MCF 10A (cell line): ENCODE data around the gene CGRRF1. TPM values are rescaled to one million over a fixed set of nuclear protein-coding genes. Genes with fewer than 3 reads are reported as not detected.

ENCODE experiments used
- BruUV-seq: library from RNA; stranded (reverse); fragments of 400-500 nt; replicated peaks from 2 replicates; lab custom pipeline; 2021; lab: Mats Ljungman, UMichigan
- CTCF ChIA-PET: fragments of 300-600 bp; sonication (Branson Sonifier 250); formaldehyde crosslinking; extraction: SDS; loops from one replicate; lab custom pipeline; 2021; ENCODE audit warnings: antibody characterized with exemption, inconsistent platforms; lab: Yijun Ruan, JAX
- POLR2A ChIA-PET: fragments of 300-600, 350-650 bp; sonication (Branson Sonifier 250); formaldehyde crosslinking; extraction: SDS; loops from one replicate; lab custom pipeline; 2020; ENCODE audit warnings: antibody characterized with exemption, inconsistent platforms; lab: Yijun Ruan, JAX
- DNase-seq: peaks from one replicate; pipeline ENCODE4 v3.0.0-alpha.2; 2018; ENCODE audit not compliant: unreplicated experiment
- H3K27ac Mint-ChIP-seq: one replicate; pipeline ENCODE4 v1.8.0; 2022; ENCODE audit warnings: mild to moderate bottlenecking, low read depth, mixed read lengths; ENCODE audit not compliant: unreplicated experiment
- H3K27me3 Mint-ChIP-seq: one replicate; pipeline ENCODE4 v1.8.0; 2022; ENCODE audit warnings: mixed read lengths; ENCODE audit not compliant: insufficient read depth, unreplicated experiment
- H3K36me3 Mint-ChIP-seq: one replicate; pipeline ENCODE4 v1.8.0; 2022; ENCODE audit warnings: mild to moderate bottlenecking, moderate library complexity, mixed read lengths; ENCODE audit not compliant: insufficient read depth, unreplicated experiment
- H3K4me1 Mint-ChIP-seq: one replicate; pipeline ENCODE4 v1.8.0; 2022; ENCODE audit warnings: mixed read lengths; ENCODE audit not compliant: insufficient read depth, unreplicated experiment
- H3K4me3 Mint-ChIP-seq: one replicate; pipeline ENCODE4 v1.8.0; 2022; ENCODE audit warnings: mild to moderate bottlenecking, moderate library complexity, mixed read lengths; ENCODE audit not compliant: unreplicated experiment
- H3K9me3 Mint-ChIP-seq: one replicate; pipeline ENCODE4 v1.8.0; 2022; ENCODE audit warnings: mixed read lengths; ENCODE audit not compliant: unreplicated experiment
- intact Hi-C: fragments of 100-400 bp; cut with micrococcal nuclease; formaldehyde crosslinking; loops from 2 replicates; pipeline ENCODE4 v1.14.1; 2022
- total RNA-seq: library from RNA; stranded (reverse); gene quantifications from 2 replicates; pipeline ENCODE4 v1.2.3, GENCODE V29; 2022
- TF ChIP-seq, protein P1 (sequence below): fragments of 200-600 bp; IDR thresholded peaks from one replicate; pipeline ENCODE4 v1.8.0; 2022; ENCODE audit warnings: antibody characterized with exemption, mild to moderate bottlenecking; ENCODE audit not compliant: unreplicated experiment

CGRRF1 gene
- total RNA-seq, 1 experiment from 2014 or later: 17.5 TPM

DNA sequence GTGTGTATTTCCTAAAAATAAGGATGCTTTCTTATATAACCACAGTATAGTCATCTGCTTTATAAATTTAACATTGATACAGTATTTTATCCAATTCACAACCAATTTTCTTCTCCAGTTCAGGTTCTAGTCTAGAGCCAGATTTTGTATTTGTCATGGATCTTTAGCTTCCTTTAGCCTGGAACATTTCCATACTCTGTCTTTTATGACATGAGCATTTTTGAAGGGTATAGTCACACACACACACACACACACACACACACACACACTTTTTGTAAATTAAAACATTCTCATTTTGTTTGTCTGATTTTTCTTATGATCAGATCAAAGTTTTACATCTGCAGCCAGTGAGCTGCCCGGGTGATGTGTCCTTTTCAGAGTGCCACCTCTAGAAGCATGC is 25.4 kb downstream of the CGRRF1 start:
- POLR2A ChIA-PET: interaction anchor here (0.6 kb wide), 1 partner anchor 1791 kb away, joined by 3 read pairs; no protein-coding TSS in a partner anchor
- intact Hi-C loops: no loop called here
- no TSS peak for BruUV-seq
- CTCF ChIA-PET: interaction anchor here (0.5 to 0.6 kb wide), 3 partner anchors 34 to 1986 kb away, joined by 3 to 4 read pairs (median 3); no protein-coding TSS in a partner anchor
- Mint-ChIP-seq H3K9me3 (no peaks in the 10 kb centered on the region), H3K36me3 (peaks cover 22% of the 10 kb centered on the region), H3K4me1 (no peaks in the 10 kb centered on the region), H3K4me3 (no peak overlapping the region), H3K27me3 (no peaks in the 10 kb centered on the region), H3K27ac (no peak overlapping the region)
- TF ChIP-seq, protein P1, sequence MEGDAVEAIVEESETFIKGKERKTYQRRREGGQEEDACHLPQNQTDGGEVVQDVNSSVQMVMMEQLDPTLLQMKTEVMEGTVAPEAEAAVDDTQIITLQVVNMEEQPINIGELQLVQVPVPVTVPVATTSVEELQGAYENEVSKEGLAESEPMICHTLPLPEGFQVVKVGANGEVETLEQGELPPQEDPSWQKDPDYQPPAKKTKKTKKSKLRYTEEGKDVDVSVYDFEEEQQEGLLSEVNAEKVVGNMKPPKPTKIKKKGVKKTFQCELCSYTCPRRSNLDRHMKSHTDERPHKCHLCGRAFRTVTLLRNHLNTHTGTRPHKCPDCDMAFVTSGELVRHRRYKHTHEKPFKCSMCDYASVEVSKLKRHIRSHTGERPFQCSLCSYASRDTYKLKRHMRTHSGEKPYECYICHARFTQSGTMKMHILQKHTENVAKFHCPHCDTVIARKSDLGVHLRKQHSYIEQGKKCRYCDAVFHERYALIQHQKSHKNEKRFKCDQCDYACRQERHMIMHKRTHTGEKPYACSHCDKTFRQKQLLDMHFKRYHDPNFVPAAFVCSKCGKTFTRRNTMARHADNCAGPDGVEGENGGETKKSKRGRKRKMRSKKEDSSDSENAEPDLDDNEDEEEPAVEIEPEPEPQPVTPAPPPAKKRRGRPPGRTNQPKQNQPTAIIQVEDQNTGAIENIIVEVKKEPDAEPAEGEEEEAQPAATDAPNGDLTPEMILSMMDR: no peak
- DNase-seq: no peak

GRCh38 chr14:54535646-54536045 is 25.9 kb downstream of the CGRRF1 start:
- POLR2A ChIA-PET: no interaction called here
- CTCF ChIA-PET: interaction anchor here (0.6 kb wide), 1 partner anchor 34 kb away, joined by 4 read pairs; no protein-coding TSS in a partner anchor

GRCh38 chr14:54537651-54538050 is 27.9 kb downstream of the CGRRF1 start:
- no peaks in the 10 kb centered on the region for H3K27me3 Mint-ChIP-seq
- BruUV-seq: no TSS peak
- H3K36me3 Mint-ChIP-seq: peaks cover 22% of the 10 kb centered on the region
- POLR2A ChIA-PET: interaction anchor here (1.3 kb wide), 1 partner anchor 49 kb away, joined by 3 read pairs; the partner anchor contains the start of gene GMFB
- H3K4me3 Mint-ChIP-seq: no peak overlapping the region
- DNase-seq: no peak
- CTCF ChIA-PET: no interaction called here
- no peak overlapping the region for H3K27ac Mint-ChIP-seq
- H3K4me1 Mint-ChIP-seq: no peaks in the 10 kb centered on the region
- intact Hi-C loops: no loop called here
- TF ChIP-seq, protein P1: no peak
- H3K9me3 Mint-ChIP-seq: no peaks in the 10 kb centered on the region

More at GRCh38 chr14:54535646-54536045, 25.9 kb downstream of the CGRRF1 start:
- intact Hi-C loops: no loop called here
- Mint-ChIP-seq H3K9me3 (no peaks in the 10 kb centered on the region), H3K27ac (no peak overlapping the region), H3K4me3 (no peak overlapping the region), H3K27me3 (no peaks in the 10 kb centered on the region), H3K4me1 (no peaks in the 10 kb centered on the region), H3K36me3 (peaks cover 22% of the 10 kb centered on the region)
- TF ChIP-seq, protein P1: no peak
- no peak for DNase-seq
- BruUV-seq: no TSS peak

GRCh38 chr14:54538055-54538454 is 28.3 kb downstream of the CGRRF1 start:
- intact Hi-C loops: no loop called here
- H3K36me3 Mint-ChIP-seq: peaks cover 18% of the 10 kb centered on the region
- ChIA-PET POLR2A (interaction anchor here (1.3 kb wide), 1 partner anchor 50 kb away, joined by 3 read pairs; the partner anchor contains the start of gene GMFB), CTCF (interaction anchor here (0.8 kb wide), 1 partner anchor 20 kb away, joined by 4 read pairs; no protein-coding TSS in a partner anchor)
- no TSS peak for BruUV-seq
- no peak for DNase-seq
- H3K27ac Mint-ChIP-seq: no peak overlapping the region
- H3K9me3 Mint-ChIP-seq: no peaks in the 10 kb centered on the region
- H3K4me1 Mint-ChIP-seq: no peaks in the 10 kb centered on the region
- no peak overlapping the region for H3K4me3 Mint-ChIP-seq
- TF ChIP-seq, protein P1: no peak
- no peaks in the 10 kb centered on the region for H3K27me3 Mint-ChIP-seq
